PFSK-1 (cell line): ENCODE measurements around the gene PLEKHA6.

Experiments used
- FOXP2 ChIP-seq: optimal IDR thresholded peaks from 2 replicates; pipeline ENCODE3; 2011; ENCODE audit warnings: borderline replicate concordance, control low read depth, inconsistent platforms; ENCODE audit not compliant: insufficient read depth; ENCODE audit errors: extremely low read length, extremely low read depth
- POLR2AphosphoS5 ChIP-seq: IDR thresholded peaks from 2 replicates; pipeline ENCODE4 v1.6.1; 2012; ENCODE audit warnings: low read depth, mild to moderate bottlenecking, control low read depth, low read length, moderate library complexity
- REST ChIP-seq, 2 experiments: IDR thresholded peaks; 2 replicates each; pipeline versions ENCODE4 v1.6.1 to v1.8.0; 2011 to 2012; ENCODE audit warnings: low read depth in 2 of 2, low read length in 2 of 2, control low read depth in 1 of 2, inconsistent platforms in 1 of 2, mild to moderate bottlenecking in 1 of 2, moderate library complexity in 1 of 2; ENCODE audit not compliant: insufficient read depth in 1 of 2
- SIN3A ChIP-seq: IDR thresholded peaks from 2 replicates; pipeline ENCODE4 v1.6.1; 2012; ENCODE audit warnings: mild to moderate bottlenecking, low read length, moderate library complexity, borderline replicate concordance; ENCODE audit not compliant: insufficient read depth
- TAF1 ChIP-seq: IDR thresholded peaks from 2 replicates; pipeline ENCODE4 v1.6.1; 2012; ENCODE audit warnings: low read length, control low read depth, borderline replicate concordance; ENCODE audit not compliant: insufficient read depth

PLEKHA6 gene

GRCh38 chr1:204188959-204189639, 170.6 kb downstream of the PLEKHA6 start:
- no peak for TF ChIP-seq POLR2AphosphoS5
- TF ChIP-seq REST (IDR thresholded peaks at IDR 0.05; ENCODE audit: insufficient read depth in 1 of 2, low read depth in 2 of 2, low read length in 2 of 2), result no peak
- TF ChIP-seq TAF1, result no peak
- TF ChIP-seq SIN3A, result no peak
- no peak for TF ChIP-seq FOXP2

GRCh38 chr1:204186597-204186996, 173.1 kb downstream of the PLEKHA6 start:
- TF ChIP-seq TAF1 (no peak), FOXP2 (no peak), POLR2AphosphoS5 (no peak), REST (IDR thresholded peaks at IDR 0.05; ENCODE audit: insufficient read depth in 1 of 2, low read depth in 2 of 2, low read length in 2 of 2) (no peak), SIN3A (no peak)

DNA sequence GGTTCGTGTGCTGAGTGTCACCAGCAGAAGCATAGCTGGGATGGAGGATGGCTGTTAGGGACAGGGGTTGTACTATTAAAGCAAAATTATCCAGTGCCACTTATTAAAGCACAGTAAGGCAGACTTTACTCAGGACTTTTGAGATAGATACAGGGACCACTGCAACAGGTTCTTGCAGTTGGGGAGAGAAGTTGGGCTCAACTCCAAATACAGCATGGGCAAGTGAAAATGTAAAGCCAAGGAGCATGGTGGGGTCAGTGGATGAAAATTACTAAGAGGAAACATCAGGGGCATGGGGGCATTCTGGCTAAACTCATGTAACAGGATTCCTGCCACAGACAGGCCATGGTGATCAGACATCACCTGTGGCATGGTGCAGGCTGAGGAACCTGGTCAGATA, 178.6 kb downstream of the PLEKHA6 start:
- no peak for TF ChIP-seq FOXP2
- no peak for TF ChIP-seq REST (IDR thresholded peaks at IDR 0.05; ENCODE audit: insufficient read depth in 1 of 2, low read depth in 2 of 2, low read length in 2 of 2)
- no peak for TF ChIP-seq POLR2AphosphoS5
- TF ChIP-seq TAF1, result no peak
- no peak for TF ChIP-seq SIN3A

- TF ChIP-seq SIN3A (no peak), TAF1 (no peak), REST (IDR thresholded peaks at IDR 0.05; ENCODE audit: insufficient read depth in 1 of 2, low read depth in 2 of 2, low read length in 2 of 2) (no peak), FOXP2 (no peak), POLR2AphosphoS5 (no peak)
Observed at GRCh38 chr1:204180133-204180532, 179.6 kb downstream of the PLEKHA6 start.
